Activated CD8-positive, alpha-beta memory T cell treated with anti-CD3 and anti-CD28 coated beads, Interleukin-2, amount 10 ng/mL, durations not matched to agents 7 days and 5 days (primary cell): ENCODE results near the gene KLHL20. TPM values are rescaled to one million over a fixed set of nuclear protein-coding genes. Genes with fewer than 3 reads are reported as not detected.
"Not testable (repeated sequence)": the region's sequence is repeated elsewhere in the genome, so short reads cannot be mapped to it uniquely, and the experiment has no call there.

Source experiments
- ATAC-seq: fragments of 150-1000 bp; cut with Tn5 transposase; one replicate; pipeline ENCODE4 v1.10.0; 2021; ENCODE audit warnings: moderate library complexity
- CTCF ChIA-PET: fragments of 350-600 bp; sonication (Branson Sonifier 250); formaldehyde crosslinking; loops from one replicate; lab custom pipeline; 2021; ENCODE audit warnings: antibody characterized with exemption; lab: Charles Lee
- DNase-seq: peaks from one replicate; pipeline ENCODE4 v3.0.0-alpha.2; 2020
- H3K27ac Mint-ChIP-seq: one replicate; pipeline ENCODE4 v1.8.0; 2021; ENCODE audit warnings: mild to moderate bottlenecking, mixed read lengths
- H3K27me3 Mint-ChIP-seq: one replicate; pipeline ENCODE4 v1.8.0; 2021; ENCODE audit warnings: mixed read lengths
- H3K36me3 Mint-ChIP-seq: one replicate; pipeline ENCODE4 v1.8.0; 2021; ENCODE audit warnings: mild to moderate bottlenecking, mixed read lengths
- H3K4me1 Mint-ChIP-seq: one replicate; pipeline ENCODE4 v1.8.0; 2021; ENCODE audit warnings: mixed read lengths
- H3K4me3 Mint-ChIP-seq: one replicate; pipeline ENCODE4 v1.8.0; 2021; ENCODE audit warnings: mild to moderate bottlenecking, moderate library complexity, mixed read lengths
- H3K9me3 Mint-ChIP-seq: one replicate; pipeline ENCODE4 v1.8.0; 2022; ENCODE audit warnings: low read depth, mixed read lengths
- total RNA-seq, 2 experiments: library from RNA; stranded (reverse); gene quantifications; one replicate each; pipeline ENCODE4 v1.2.3, GENCODE V29; 2021

The KLHL20 gene
- 10 to 100 TPM; 18.8 to 25.0 TPM for total RNA-seq

GRCh38 chr1:173714759-173715537 lies at the start of gene KLHL20:
Gene KLHL20, plus strand, starts transcription at chr1:173714981. Its CDS starts 1,063 bp downstream, at chr1:173716044.
- CTCF ChIA-PET: interaction anchor here (1.2 to 4.9 kb wide), 5 partner anchors 8 to 295 kb away, joined by 3 to 30 read pairs (median 4); partner anchors contain the start of genes CENPL and DARS2
- peaks cover 12% of the 10 kb centered on the region for H3K36me3 Mint-ChIP-seq
- peak within 1 kb of the TSS; percentile 90 for H3K27ac Mint-ChIP-seq
- H3K27me3 Mint-ChIP-seq: peaks cover 19% of the 10 kb centered on the region
- no peaks in the 10 kb centered on the region for H3K9me3 Mint-ChIP-seq
- DNase-seq: peak; percentile 93
- peaks cover 25% of the 10 kb centered on the region for H3K4me1 Mint-ChIP-seq
- peak; percentile 99 for ATAC-seq
- peak within 1 kb of the TSS; percentile 88 for H3K4me3 Mint-ChIP-seq

DNA sequence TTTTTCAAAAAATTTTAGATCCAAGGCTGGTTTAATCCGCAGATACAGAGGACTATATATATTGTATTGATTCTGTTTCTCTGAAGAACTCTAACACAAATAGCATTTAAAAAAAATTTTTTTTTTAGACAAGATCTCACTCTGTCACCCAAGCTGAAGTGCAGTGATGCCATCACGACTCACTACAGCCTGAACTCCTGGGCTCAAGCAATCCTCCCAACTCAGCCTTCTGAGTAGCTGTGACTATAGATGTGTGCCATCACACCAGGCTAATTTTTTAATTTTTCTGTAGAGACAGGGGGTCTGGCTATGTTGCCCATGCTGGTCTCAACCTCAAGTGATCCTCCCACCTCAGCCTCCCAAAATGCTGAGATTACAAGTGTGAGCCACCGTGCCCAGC lies 48.1 kb upstream of the KLHL20 start:
- DNase-seq (no peak), ATAC-seq (no peak)
- H3K9me3 Mint-ChIP-seq: no peaks in the 10 kb centered on the region
- CTCF ChIA-PET: no interaction called here
- H3K4me3 Mint-ChIP-seq: no peak overlapping the region
- peaks cover 3% of the 10 kb centered on the region for H3K36me3 Mint-ChIP-seq
- peaks cover 7% of the 10 kb centered on the region for H3K4me1 Mint-ChIP-seq
- no peak overlapping the region for H3K27ac Mint-ChIP-seq
- peaks cover 30% of the 10 kb centered on the region for H3K27me3 Mint-ChIP-seq

- no peak within 1 kb of the TSS for H3K27ac Mint-ChIP-seq
- peaks cover 30% of the 10 kb centered on the region for H3K27me3 Mint-ChIP-seq
- H3K4me1 Mint-ChIP-seq: peaks cover 7% of the 10 kb centered on the region
- DNase-seq: peak; percentile 43
- H3K36me3 Mint-ChIP-seq: peaks cover 3% of the 10 kb centered on the region
- peak within 1 kb of the TSS; percentile 28 for H3K4me3 Mint-ChIP-seq
- H3K9me3 Mint-ChIP-seq: no peaks in the 10 kb centered on the region
- CTCF ChIA-PET: no interaction called here
- ATAC-seq: peak; percentile 47
Observed at GRCh38 chr1:173669491-173669941, 45.3 kb upstream of the KLHL20 start, which contains the start of gene ANKRD45. Gene ANKRD45, minus strand, starts transcription at chr1:173669851. Its CDS starts 10,433 bp downstream, at chr1:173659418.

- H3K36me3 Mint-ChIP-seq, H3K4me1 Mint-ChIP-seq, H3K9me3 Mint-ChIP-seq, CTCF ChIA-PET, ATAC-seq, H3K4me3 Mint-ChIP-seq, DNase-seq, H3K27ac Mint-ChIP-seq: not testable (repeated sequence)
- H3K27me3 Mint-ChIP-seq: peaks cover 11% of the 10 kb centered on the region
Observed at GRCh38 chr1:173674496-173674895, 40.3 kb upstream of the KLHL20 start.

DNA sequence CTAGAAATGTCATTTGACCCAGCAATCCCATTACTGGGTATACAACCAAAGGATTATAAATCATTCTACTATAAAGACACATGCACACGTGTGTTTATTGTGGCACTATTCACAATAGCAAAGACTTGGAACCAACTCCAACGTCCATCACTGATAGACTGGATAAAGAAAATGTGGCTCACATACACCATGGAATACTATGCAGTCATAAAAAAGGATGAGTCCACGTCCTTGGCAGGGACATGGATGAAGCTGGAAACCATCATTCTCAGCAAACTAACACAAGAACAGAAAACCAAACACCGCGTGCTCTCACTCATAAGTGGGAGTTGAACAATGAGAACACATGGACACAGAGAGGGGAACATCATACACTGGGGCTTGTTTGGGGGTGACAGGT lies 34.6 kb upstream of the KLHL20 start:
- H3K4me1 Mint-ChIP-seq, ATAC-seq, DNase-seq, H3K36me3 Mint-ChIP-seq, H3K27me3 Mint-ChIP-seq, H3K27ac Mint-ChIP-seq, CTCF ChIA-PET, H3K9me3 Mint-ChIP-seq, H3K4me3 Mint-ChIP-seq: not testable (repeated sequence)

GRCh38 chr1:173682184-173682583 lies 32.6 kb upstream of the KLHL20 start:
- Mint-ChIP-seq H3K9me3 (no peaks in the 10 kb centered on the region), H3K27me3 (peaks cover 4% of the 10 kb centered on the region), H3K36me3 (peaks cover 4% of the 10 kb centered on the region), H3K4me3 (no peak overlapping the region), H3K27ac (no peak overlapping the region), H3K4me1 (no peaks in the 10 kb centered on the region)
- DNase-seq (no peak), ATAC-seq (no peak)
- CTCF ChIA-PET: no interaction called here

DNA sequence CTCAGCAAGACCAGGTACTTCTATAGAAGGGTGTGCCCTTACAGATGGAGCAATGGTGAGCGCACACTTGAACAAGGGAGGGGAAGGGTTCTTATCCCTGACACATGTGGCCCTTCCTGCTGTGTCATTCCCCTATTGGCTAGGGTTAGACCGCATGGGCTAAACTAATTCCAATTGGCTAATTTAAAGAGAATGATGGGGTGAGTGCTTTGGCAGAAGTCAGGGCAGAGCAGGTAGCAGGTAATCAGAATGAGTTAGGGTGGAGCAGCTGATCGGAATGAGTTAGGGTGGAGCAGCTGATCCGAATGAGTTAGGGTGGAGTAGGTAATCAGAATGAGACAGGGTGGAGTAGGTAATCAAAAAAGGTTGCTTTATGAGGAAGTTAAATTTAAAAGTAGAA lies 30.9 kb upstream of the KLHL20 start:
- H3K27ac Mint-ChIP-seq, H3K9me3 Mint-ChIP-seq, H3K27me3 Mint-ChIP-seq, H3K4me1 Mint-ChIP-seq, H3K36me3 Mint-ChIP-seq, DNase-seq, H3K4me3 Mint-ChIP-seq, ATAC-seq, CTCF ChIA-PET: not testable (repeated sequence)

GRCh38 chr1:173685121-173685520 lies 29.7 kb upstream of the KLHL20 start:
- CTCF ChIA-PET, H3K4me3 Mint-ChIP-seq, H3K27me3 Mint-ChIP-seq, ATAC-seq, DNase-seq, H3K36me3 Mint-ChIP-seq, H3K9me3 Mint-ChIP-seq, H3K4me1 Mint-ChIP-seq, H3K27ac Mint-ChIP-seq: not testable (repeated sequence)

DNA sequence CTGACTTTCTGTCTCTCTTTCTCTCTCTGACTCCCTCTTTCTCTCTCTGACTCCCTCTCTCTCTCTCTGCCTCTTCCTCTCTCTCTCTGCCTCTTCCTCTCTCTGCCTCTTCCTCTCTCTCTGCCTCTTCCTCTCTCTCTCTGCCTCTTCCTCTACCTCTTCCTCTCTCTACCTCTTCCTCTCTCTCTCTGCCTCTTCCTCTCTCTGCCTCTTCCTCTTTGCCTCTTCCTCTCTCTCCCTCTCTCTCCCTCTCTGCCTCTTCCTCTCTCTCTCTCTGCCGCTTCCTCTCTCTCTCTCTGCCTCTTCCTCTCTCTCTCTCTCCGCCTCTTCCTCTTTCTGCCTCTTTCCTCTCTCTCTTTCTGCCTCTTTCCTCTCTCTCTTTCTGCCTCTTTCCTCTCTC lies 26.5 kb upstream of the KLHL20 start:
- Mint-ChIP-seq H3K27ac (no peak overlapping the region), H3K4me3 (no peak overlapping the region), H3K27me3 (peaks cover 6% of the 10 kb centered on the region), H3K9me3 (no peaks in the 10 kb centered on the region), H3K36me3 (no peaks in the 10 kb centered on the region), H3K4me1 (peaks cover 5% of the 10 kb centered on the region)
- ATAC-seq (no peak), DNase-seq (no peak)
- CTCF ChIA-PET: no interaction called here

- CTCF ChIA-PET: no interaction called here
- H3K27ac Mint-ChIP-seq: no peak overlapping the region
Observed at GRCh38 chr1:173693238-173693637, 21.5 kb upstream of the KLHL20 start.

GRCh38 chr1:173701299-173701698 lies 13.5 kb upstream of the KLHL20 start:
- DNase-seq, CTCF ChIA-PET, H3K27ac Mint-ChIP-seq, H3K9me3 Mint-ChIP-seq, H3K4me3 Mint-ChIP-seq, H3K36me3 Mint-ChIP-seq, ATAC-seq, H3K4me1 Mint-ChIP-seq: not testable (repeated sequence)
- H3K27me3 Mint-ChIP-seq: peaks cover 22% of the 10 kb centered on the region

More at GRCh38 chr1:173693238-173693637, 21.5 kb upstream of the KLHL20 start:
- peaks cover 20% of the 10 kb centered on the region for H3K27me3 Mint-ChIP-seq
- no peak for ATAC-seq
- H3K4me1 Mint-ChIP-seq: peaks cover 3% of the 10 kb centered on the region
- DNase-seq: no peak
- H3K9me3 Mint-ChIP-seq: no peaks in the 10 kb centered on the region
- no peak overlapping the region for H3K4me3 Mint-ChIP-seq
- H3K36me3 Mint-ChIP-seq: peaks cover 1% of the 10 kb centered on the region

DNA sequence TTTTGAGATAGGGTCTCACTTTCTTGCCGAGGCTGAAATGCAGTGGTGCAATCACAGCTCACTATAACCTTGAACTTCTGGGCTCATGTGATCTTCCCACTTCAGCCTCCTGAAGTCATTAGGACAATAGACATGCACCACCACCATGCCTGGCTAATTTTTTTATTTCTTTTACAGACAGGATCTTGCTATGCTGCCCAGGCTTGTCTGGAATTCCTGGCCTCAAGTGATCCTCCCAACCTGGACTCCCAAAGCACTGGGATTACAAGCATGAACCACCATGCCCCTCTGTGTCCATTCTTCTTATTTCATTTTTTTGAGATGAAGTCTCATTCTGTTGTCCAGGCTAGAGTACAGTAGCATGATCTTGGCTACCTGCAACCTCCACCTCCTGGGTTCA lies 12.0 kb upstream of the KLHL20 start:
- Mint-ChIP-seq H3K36me3 (peaks cover under 1% of the 10 kb centered on the region), H3K4me1 (no peaks in the 10 kb centered on the region), H3K4me3 (no peak overlapping the region), H3K27ac (no peak overlapping the region), H3K9me3 (no peaks in the 10 kb centered on the region), H3K27me3 (peaks cover 14% of the 10 kb centered on the region)
- CTCF ChIA-PET: no interaction called here
- DNase-seq (no peak), ATAC-seq (no peak)

DNA sequence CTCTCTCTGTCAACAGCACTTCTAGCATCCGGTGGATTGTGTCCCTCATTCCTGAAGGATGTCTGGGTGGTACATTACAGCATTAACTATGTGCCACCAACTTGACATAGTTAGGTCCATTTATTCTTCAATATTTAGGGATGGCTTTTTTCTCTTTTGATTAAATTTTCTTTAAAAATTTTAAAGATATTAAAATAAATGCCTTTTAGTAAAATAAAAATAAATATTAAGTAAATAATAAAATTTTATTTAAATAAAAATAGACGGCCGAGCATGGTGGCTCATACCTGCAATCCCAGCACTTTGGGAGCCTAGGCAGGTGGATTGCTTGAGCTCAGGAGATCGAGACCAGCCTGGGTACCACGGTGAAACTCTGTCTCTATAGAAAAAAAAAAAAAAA lies 9.7 kb upstream of the KLHL20 start:
- DNase-seq (no peak), ATAC-seq (no peak)
- CTCF ChIA-PET: no interaction called here
- H3K4me1 Mint-ChIP-seq: no peaks in the 10 kb centered on the region
- peaks cover 16% of the 10 kb centered on the region for H3K27me3 Mint-ChIP-seq
- no peak overlapping the region for H3K27ac Mint-ChIP-seq
- H3K9me3 Mint-ChIP-seq: no peaks in the 10 kb centered on the region
- no peak overlapping the region for H3K4me3 Mint-ChIP-seq
- H3K36me3 Mint-ChIP-seq: no peaks in the 10 kb centered on the region

GRCh38 chr1:173708787-173709186 lies 6.0 kb upstream of the KLHL20 start:
- Mint-ChIP-seq H3K27me3 (peaks cover 32% of the 10 kb centered on the region), H3K4me3 (no peak overlapping the region), H3K4me1 (no peaks in the 10 kb centered on the region), H3K36me3 (no peaks in the 10 kb centered on the region), H3K9me3 (no peaks in the 10 kb centered on the region), H3K27ac (no peak overlapping the region)
- CTCF ChIA-PET: no interaction called here
- DNase-seq: no peak
- ATAC-seq: no peak
